GM18907 (cell line): Measurements from ENCODE around the gene WDR36.
A peak's percentile ranks its signal among the peaks of the same experiment; 100 is the strongest.

Experiments used
- ATAC-seq: cut with Tn5 transposase; IDR thresholded peaks from one replicate; pipeline ENCODE4 v1.9.1; 2021; ENCODE audit warnings: mild to moderate bottlenecking, moderate library complexity; ENCODE audit not compliant: unreplicated experiment

Gene WDR36

GRCh38 chr5:111092062-111092853 lies at the start of gene WDR36:
TSS of gene WDR36 (plus strand) at chr5:111092348. CDS start at chr5:111092457, 109 bp downstream.
- peak; percentile 98 for ATAC-seq

GRCh38 chr5:111043712-111044506 lies 48.2 kb upstream of the WDR36 start:
- ATAC-seq, result no peak

DNA sequence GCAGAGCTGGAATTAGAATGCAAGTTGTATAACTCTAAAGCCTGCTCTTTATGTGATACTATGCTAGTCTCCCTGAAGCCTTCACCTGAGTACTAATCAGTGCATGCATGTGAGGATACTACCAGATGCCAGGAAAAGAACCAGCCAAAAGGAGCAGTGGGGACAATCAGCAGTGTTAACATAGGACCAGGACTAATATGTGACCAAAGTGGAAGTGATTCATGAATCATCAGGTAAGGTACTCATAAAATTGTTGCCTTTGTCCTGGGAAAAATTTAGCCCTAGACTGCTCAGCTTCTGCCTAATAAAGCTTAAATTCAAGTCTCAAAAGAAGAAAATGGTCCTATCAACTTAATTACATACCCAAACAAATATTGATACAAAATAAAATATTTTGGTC lies 34.1 kb upstream of the WDR36 start:
- ATAC-seq, result no peak

DNA sequence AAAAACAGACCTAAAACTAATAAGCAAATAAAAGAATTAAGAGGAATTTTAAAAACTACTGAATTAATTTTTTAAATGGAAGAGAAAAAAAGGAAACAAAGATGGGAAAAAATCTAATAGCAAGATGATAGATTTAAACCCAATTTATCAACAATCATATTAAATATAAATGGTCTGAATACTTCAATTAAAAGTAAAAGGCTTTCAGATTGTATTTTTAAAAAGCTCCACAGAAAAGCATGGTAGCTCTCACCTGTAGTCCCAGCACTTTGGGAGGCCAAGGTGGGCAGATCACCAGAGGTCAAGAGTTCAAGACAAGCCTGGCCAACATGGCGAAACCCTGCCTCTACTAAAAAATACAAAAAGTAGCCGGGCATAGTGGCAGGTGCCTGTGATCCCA lies 32.0 kb upstream of the WDR36 start:
- ATAC-seq, result no peak

DNA sequence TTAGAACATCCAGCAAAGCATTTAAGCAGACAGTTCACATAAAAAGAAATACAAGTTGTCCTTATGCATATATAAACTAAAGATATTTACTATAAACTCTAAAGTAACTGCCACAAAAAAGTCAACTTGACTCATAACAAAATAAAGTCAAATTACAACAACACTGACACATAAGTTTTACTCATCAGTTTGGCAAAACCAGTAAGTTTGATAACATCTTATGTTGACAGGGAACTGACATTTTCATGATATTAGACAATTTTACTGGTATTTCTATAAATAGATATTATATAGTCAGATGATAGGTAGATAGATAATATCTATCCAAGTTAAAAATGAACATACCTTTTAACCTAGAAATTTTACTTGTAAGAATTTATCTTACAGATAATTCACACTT lies 30.5 kb upstream of the WDR36 start:
- ATAC-seq, result no peak

DNA sequence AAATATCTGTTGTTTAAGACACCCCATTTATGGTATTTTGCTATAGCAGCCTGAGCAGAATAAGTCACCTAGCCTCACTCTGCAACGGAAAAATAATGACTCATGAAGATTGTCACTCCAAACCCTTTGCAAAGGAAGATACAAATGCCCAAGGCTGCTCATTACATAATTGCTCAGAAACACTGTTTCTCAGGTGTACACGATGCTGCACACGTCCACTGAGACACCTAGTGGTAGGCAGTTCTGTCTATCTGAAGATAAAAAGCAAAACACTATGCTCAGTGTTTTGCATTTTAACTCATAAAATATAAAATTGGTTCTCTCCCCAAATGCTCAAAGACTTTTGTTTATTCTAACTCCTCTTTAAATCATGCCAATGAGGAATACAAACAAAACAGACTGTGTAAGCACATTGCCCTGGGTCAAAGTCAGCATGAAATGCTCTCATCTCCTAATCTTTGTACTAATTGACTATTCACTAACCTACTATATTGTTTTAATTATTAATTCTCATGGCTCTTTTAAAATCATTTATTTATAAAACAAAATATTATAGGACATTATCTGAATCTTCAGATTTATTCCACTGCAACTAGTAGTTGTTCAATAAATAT lies 28.3 kb upstream of the WDR36 start:
- ATAC-seq, result peak; percentile 58

GRCh38 chr5:111066261-111066938 lies 25.7 kb upstream of the WDR36 start:
- no peak for ATAC-seq

DNA sequence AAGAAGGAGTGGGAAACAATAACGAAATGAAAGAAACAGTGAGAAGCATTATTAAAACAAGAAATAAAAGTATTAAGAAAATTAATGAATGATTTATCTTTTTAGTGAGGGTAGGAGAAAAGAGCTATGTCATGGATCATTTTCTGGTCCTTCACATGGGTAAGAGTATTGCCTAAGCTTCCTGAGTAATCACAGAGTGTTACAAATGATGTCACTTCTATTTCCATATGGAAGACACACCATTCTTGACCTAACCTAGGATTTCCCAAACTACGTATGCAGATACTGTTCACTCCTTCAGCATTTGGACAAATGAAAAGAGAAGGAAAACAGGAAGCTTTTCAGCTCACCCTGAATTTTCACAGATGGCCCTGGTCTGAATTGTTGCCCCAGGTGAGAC lies 23.9 kb upstream of the WDR36 start:
- no peak for ATAC-seq

DNA sequence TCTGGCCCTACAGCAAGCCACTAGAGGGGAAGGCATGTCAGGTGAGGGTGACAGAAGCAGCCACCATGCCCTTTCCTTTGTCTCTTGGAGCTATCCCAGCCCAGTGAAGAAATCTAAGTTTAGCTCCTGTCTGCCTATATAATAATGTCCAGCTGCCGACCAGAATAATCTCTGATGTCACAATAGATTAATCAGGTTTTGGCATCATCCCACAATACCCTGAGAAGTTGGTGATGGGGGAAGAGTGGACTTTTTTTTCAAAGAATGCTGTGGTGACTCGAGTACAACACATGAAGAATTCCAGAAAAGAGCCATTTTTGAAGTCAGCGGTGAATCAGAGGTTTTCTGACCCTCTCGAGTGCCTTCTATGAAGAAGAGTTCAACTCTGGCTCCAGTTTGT lies 22.3 kb upstream of the WDR36 start:
- no peak for ATAC-seq

DNA sequence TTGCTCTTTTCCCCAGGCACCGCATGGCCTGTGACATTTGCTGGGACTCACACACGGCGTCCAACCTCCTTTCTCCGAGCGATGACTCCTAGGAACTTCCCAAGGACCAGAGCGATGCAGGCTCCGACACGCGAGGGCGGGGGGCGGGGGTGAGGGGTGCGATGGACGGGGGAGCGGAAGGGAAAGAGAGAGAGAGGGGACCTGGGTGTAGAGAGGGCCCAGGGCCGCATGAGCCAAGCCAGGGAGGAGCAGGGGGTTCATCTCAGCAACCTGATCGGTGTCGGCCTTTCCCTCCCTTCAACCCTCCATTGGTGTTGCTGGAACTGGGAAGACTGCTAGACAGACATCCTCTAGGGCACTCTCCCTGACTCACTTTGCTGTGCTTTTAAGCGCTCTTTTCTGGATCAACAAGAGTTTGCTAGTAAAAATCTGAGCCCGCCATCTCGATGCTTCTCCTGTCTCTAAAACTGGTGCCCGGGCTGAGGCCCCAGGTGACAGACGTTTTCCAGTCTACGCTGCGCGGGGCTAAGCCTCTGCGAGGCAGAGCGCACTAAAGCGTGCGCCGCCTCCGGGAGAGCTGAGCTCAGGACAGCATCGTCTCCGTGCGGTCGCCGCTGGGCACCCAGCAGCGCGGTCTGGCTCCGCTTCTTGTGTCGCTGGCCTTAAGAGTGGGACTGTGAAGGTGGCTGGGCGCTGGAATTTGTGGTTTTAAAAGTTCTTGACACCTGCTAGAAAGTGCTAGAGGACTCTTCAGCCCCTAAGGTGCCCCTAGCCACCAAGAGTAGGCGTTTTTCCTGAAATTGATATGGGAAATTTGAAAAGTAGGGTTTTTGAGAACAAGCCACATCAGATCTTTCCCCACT lies 21.6 kb upstream of the WDR36 start:
- ATAC-seq, result peak; percentile 45

DNA sequence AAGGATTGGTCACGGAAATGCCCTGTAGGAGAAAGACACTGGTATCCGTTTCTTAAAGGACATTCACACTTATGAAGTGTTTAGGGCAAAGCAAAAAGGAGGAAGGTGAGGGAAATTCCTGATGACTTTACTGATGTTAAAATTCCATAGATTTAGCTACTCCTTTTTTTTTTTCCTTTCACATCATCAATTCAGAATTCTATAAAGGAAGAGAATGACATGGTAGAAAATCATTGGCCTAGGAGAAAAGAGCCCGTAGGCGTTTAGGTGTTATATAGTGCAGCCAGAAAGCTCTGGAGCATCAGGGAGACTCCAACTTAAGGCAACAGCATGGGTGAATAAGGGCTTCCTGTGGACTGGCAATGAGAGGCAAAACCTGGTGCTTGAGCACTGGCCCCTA lies 20.7 kb upstream of the WDR36 start, which contains the start of gene TSLP:
Gene TSLP (plus strand): TSS at position 301 of the 400 bp plus-strand sequence. CDS start 178 bp downstream, outside the sequence.
- ATAC-seq, result no peak

DNA sequence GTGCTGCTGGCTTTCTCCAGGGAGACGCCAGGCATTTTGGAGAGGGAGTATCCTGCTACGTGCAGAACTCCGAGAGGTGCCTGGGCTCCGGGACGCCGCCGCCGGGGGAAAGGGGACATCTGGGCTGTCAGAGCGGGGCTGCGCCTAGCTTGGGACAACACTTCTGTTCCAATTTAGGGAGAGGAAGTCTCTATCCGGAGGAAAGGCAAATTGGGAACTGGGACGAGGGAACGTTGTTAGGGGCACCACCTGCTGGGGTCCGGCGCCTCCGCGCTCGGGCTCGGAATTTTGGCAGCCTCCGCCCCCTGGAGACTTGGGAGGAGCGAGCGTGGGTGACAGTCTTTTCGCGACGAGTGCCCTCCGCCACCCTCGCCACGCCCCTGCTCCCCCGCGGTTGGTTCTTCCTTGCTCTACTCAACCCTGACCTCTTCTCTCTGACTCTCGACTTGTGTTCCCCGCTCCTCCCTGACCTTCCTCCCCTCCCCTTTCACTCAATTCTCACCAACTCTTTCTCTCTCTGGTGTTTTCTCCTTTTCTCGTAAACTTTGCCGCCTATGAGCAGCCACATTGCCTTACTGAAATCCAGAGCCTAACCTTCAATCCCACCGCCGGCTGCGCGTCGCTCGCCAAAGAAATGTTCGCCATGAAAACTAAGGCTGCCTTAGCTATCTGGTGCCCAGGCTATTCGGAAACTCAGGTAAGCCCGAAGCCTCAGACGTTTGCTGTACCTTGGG lies 19.0 kb upstream of the WDR36 start:
- ATAC-seq, result peak; percentile 86

- no peak for ATAC-seq
Measured at GRCh38 chr5:111074244-111074643, 17.9 kb upstream of the WDR36 start.

- ATAC-seq, result no peak
Measured at GRCh38 chr5:111075520-111075919, 16.6 kb upstream of the WDR36 start.

- ATAC-seq, result no peak
Measured at GRCh38 chr5:111076091-111076490, 16.1 kb upstream of the WDR36 start.

DNA sequence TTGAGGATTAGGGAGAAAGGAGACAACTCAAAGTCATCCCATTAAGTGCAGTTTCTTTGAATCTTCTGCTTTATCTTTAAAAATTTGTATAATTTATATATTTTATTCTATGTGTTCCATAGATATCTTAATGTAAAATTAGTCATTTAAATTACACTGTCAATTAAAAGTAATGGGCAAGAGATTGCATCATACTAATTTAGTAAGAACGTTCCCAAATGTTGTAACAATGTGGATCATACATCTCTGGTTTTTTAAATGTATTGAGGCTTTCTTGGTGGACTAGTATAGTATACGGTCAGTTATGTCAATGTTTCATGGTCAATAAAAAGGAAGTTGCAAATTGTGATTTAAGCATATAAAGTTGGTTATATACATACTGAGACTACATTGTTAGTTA lies 14.5 kb upstream of the WDR36 start:
- ATAC-seq, result no peak

GRCh38 chr5:111079846-111080245 lies 12.3 kb upstream of the WDR36 start:
- no peak for ATAC-seq

- peak; percentile 74 for ATAC-seq
Measured at GRCh38 chr5:111083323-111083722, 8.8 kb upstream of the WDR36 start.

- ATAC-seq, result no peak
Measured at GRCh38 chr5:111095982-111096381, 3.8 kb downstream of the WDR36 start.
